Measurements from ENCODE around the gene ZNF746. TPM values are rescaled to one million over a fixed set of nuclear protein-coding genes. Genes with fewer than 3 reads are reported as not detected.

The ZNF746 gene
- 10 to 100 TPM; 21.0 to 40.0 TPM for total RNA-seq

GRCh38 chr7:149497467-149498261, at the start of gene ZNF746:
TSS of gene ZNF746 (minus strand) at chr7:149497809. CDS start at chr7:149497536, 273 bp downstream.
- Histone ChIP-seq H3K9me3 (no peaks in the 10 kb centered on the region), H3K4me3 (peak within 1 kb of the TSS; percentile 66 to 84), H3K36me3 (peaks cover 0 to 4% of the 10 kb centered on the region in 2 donors), H3K27ac (peak within 1 kb of the TSS; percentile 78 to 87), H3K4me1 (replicated peaks) (peaks cover 6% of the 10 kb centered on the region), H3K27me3 (replicated peaks; ENCODE audit: insufficient read depth) (no peaks in the 10 kb centered on the region)
- intact Hi-C loops (cut with DNase I) = loop anchor here (5.0 to 10.0 kb wide), 2 partner anchors 130 to 233 kb away; partner anchors contain the start of gene ZNF783
- DNase-seq (ENCODE audit: low spot score) = peak; percentile 72
- WGBS = under 1% methylated on average over 30 of the region's 109 CpGs
- TF ChIP-seq CTCF (IDR thresholded peaks at IDR 0.05) (peak in 3 of 4 experiments; percentile 34 to 81 (median 77)), POLR2A (IDR thresholded peaks at IDR 0.05) (no peak), POLR2AphosphoS5 (IDR thresholded peaks at IDR 0.05) (no peak)

GRCh38 chr7:149547126-149547525, 49.5 kb upstream of the ZNF746 start:
- 85% methylated on average over 3 of the region's 3 CpGs for WGBS
- Histone ChIP-seq H3K27me3 (replicated peaks; ENCODE audit: insufficient read depth) (no peaks in the 10 kb centered on the region), H3K9me3 (no peaks in the 10 kb centered on the region), H3K36me3 (peaks cover 4 to 13% of the 10 kb centered on the region in 2 donors), H3K27ac (no peak overlapping the region), H3K4me1 (replicated peaks) (no peaks in the 10 kb centered on the region), H3K4me3 (no peak overlapping the region)
- intact Hi-C loops (cut with DNase I) = no loop called here
- no peak for DNase-seq (ENCODE audit: low spot score)
- TF ChIP-seq POLR2A (IDR thresholded peaks at IDR 0.05) (no peak), CTCF (IDR thresholded peaks at IDR 0.05) (no peak), POLR2AphosphoS5 (IDR thresholded peaks at IDR 0.05) (no peak)

GRCh38 chr7:149546331-149546730, 48.7 kb upstream of the ZNF746 start:
- intact Hi-C loops (cut with DNase I) = no loop called here
- WGBS = 93% methylated on average over 2 of the region's 2 CpGs
- H3K27me3 ChIP-seq (replicated peaks; ENCODE audit: insufficient read depth) = no peaks in the 10 kb centered on the region
- H3K27ac ChIP-seq = no peak overlapping the region
- no peaks in the 10 kb centered on the region for H3K4me1 ChIP-seq (replicated peaks)
- H3K4me3 ChIP-seq = no peak overlapping the region
- H3K9me3 ChIP-seq = no peaks in the 10 kb centered on the region
- no peak for DNase-seq (ENCODE audit: low spot score)
- peaks cover 3 to 13% of the 10 kb centered on the region in 2 donors for H3K36me3 ChIP-seq
- TF ChIP-seq POLR2AphosphoS5 (IDR thresholded peaks at IDR 0.05) = no peak
- TF ChIP-seq POLR2A (IDR thresholded peaks at IDR 0.05) = no peak
- TF ChIP-seq CTCF (IDR thresholded peaks at IDR 0.05) = no peak

- peaks cover 0 to 8% of the 10 kb centered on the region in 2 donors for H3K36me3 ChIP-seq
- H3K4me1 ChIP-seq (replicated peaks) = no peaks in the 10 kb centered on the region
- no peaks in the 10 kb centered on the region for H3K9me3 ChIP-seq
- intact Hi-C loops (cut with DNase I) = no loop called here
- TF ChIP-seq POLR2AphosphoS5 (IDR thresholded peaks at IDR 0.05) = no peak
- no peak for TF ChIP-seq POLR2A (IDR thresholded peaks at IDR 0.05)
- no peak for TF ChIP-seq CTCF (IDR thresholded peaks at IDR 0.05)
- no peak overlapping the region for H3K4me3 ChIP-seq
- 68% methylated on average over 3 of the region's 3 CpGs for WGBS
- H3K27ac ChIP-seq = no peak overlapping the region
- no peak for DNase-seq (ENCODE audit: low spot score)
- no peaks in the 10 kb centered on the region for H3K27me3 ChIP-seq (replicated peaks; ENCODE audit: insufficient read depth)
These were observed 46.4 kb upstream of the ZNF746 start for GRCh38 chr7:149544028-149544427.

GRCh38 chr7:149532654-149533053, 35.0 kb upstream of the ZNF746 start:
- DNase-seq (ENCODE audit: low spot score) = no peak
- no peaks in the 10 kb centered on the region for H3K27me3 ChIP-seq (replicated peaks; ENCODE audit: insufficient read depth)
- TF ChIP-seq POLR2AphosphoS5 (IDR thresholded peaks at IDR 0.05) (no peak), POLR2A (IDR thresholded peaks at IDR 0.05) (no peak), CTCF (IDR thresholded peaks at IDR 0.05) (no peak)
- no peaks in the 10 kb centered on the region for H3K4me1 ChIP-seq (replicated peaks)
- 86% methylated on average over 1 of the region's 1 CpG for WGBS
- intact Hi-C loops (cut with DNase I) = no loop called here
- no peak overlapping the region for H3K4me3 ChIP-seq
- H3K36me3 ChIP-seq = no peaks in the 10 kb centered on the region
- H3K9me3 ChIP-seq = no peaks in the 10 kb centered on the region
- no peak overlapping the region for H3K27ac ChIP-seq

Measured in prostate gland (tissue), 2 donors.